ENCODE results near the gene PSMA5. TPM values are rescaled to one million over a fixed set of nuclear protein-coding genes. Genes with fewer than 3 reads are reported as not detected.
"Not testable (repeated sequence)": the region's sequence is repeated elsewhere in the genome, so short reads cannot be mapped to it uniquely, and the experiment has no call there.

The PSMA5 gene
- total RNA-seq, 2 experiments from 2014 or later, result 53.3 to 152 TPM

GRCh38 chr1:109457819-109458218, 31.6 kb upstream of the PSMA5 start:
- no peak overlapping the region for H3K27ac ChIP-seq (ENCODE audit: low read depth, low read length, poor library complexity, severe bottlenecking)
- peaks cover 28% of the 10 kb centered on the region for H3K9me3 ChIP-seq (ENCODE audit: low read length)
- POLR2A ChIA-PET, result no interaction called here
- no TSS peak for BruUV-seq (replicated peaks)
- TF ChIP-seq, protein P1, sequence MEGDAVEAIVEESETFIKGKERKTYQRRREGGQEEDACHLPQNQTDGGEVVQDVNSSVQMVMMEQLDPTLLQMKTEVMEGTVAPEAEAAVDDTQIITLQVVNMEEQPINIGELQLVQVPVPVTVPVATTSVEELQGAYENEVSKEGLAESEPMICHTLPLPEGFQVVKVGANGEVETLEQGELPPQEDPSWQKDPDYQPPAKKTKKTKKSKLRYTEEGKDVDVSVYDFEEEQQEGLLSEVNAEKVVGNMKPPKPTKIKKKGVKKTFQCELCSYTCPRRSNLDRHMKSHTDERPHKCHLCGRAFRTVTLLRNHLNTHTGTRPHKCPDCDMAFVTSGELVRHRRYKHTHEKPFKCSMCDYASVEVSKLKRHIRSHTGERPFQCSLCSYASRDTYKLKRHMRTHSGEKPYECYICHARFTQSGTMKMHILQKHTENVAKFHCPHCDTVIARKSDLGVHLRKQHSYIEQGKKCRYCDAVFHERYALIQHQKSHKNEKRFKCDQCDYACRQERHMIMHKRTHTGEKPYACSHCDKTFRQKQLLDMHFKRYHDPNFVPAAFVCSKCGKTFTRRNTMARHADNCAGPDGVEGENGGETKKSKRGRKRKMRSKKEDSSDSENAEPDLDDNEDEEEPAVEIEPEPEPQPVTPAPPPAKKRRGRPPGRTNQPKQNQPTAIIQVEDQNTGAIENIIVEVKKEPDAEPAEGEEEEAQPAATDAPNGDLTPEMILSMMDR (conservative IDR thresholded peaks at IDR 0.05; ENCODE audit: low read length), result no peak
- TF ChIP-seq EZH2phosphoT487 (IDR thresholded peaks at IDR 0.05; ENCODE audit: borderline replicate concordance, low read depth, low read length), result no peak
- no peaks in the 10 kb centered on the region for H3K79me2 ChIP-seq (ENCODE audit: insufficient read depth, low read depth, low read length)
- H3K4me2 ChIP-seq (ENCODE audit: low read length), result no peak overlapping the region
- intact Hi-C loops (cut with micrococcal nuclease; ENCODE audit: unreplicated experiment), result no loop called here
- H3K4me1 ChIP-seq (ENCODE audit: insufficient read depth, low read length, poor library complexity, severe bottlenecking), result no peaks in the 10 kb centered on the region
- DNase-seq (ENCODE audit: low spot score), result no peak
- no peaks in the 10 kb centered on the region for H4K20me1 ChIP-seq (ENCODE audit: insufficient read depth, low read length)
- H3K9me2 ChIP-seq (ENCODE audit: insufficient read depth, low read length), result no peaks in the 10 kb centered on the region
- H2AFZ ChIP-seq (ENCODE audit: low read length), result no peak overlapping the region
- no peak overlapping the region for H3K4me3 ChIP-seq (ENCODE audit: low read depth, low read length, poor library complexity, severe bottlenecking)
- CTCF ChIA-PET (ENCODE audit: unreplicated experiment), result no interaction called here
- no peaks in the 10 kb centered on the region for H3K36me3 ChIP-seq (ENCODE audit: insufficient read depth, low read length)

DNA sequence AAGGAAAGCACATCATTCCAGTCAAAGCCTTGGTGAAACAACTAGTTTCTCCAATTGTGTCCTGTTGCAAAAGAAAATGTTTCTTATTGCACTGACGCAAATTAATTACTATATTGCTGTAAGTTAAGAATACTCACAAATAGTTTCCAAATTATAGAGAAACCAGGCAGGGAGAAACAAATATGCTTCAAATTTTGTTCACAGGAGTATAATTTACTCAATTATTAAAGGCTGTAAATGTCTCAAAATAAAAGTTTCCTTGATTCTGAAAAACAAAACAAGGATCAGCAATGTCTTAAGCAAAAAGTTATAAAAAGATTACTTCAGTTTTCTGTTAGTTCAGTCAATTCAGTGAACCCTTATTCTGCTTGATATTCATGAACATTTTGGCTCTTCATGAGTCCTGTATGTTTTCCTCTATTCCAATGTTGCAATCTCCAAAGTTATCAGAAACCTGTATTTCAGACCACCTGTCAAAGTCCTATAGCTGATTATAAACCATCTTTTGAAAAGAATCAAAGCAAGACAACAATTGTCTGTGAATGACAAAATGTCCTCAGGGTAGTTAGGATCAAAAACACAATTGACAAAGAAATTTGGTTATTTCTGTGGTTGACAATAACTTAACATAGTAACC, 28.4 kb upstream of the PSMA5 start:
- POLR2A ChIA-PET, result no interaction called here
- no TSS peak for BruUV-seq (replicated peaks)

DNA sequence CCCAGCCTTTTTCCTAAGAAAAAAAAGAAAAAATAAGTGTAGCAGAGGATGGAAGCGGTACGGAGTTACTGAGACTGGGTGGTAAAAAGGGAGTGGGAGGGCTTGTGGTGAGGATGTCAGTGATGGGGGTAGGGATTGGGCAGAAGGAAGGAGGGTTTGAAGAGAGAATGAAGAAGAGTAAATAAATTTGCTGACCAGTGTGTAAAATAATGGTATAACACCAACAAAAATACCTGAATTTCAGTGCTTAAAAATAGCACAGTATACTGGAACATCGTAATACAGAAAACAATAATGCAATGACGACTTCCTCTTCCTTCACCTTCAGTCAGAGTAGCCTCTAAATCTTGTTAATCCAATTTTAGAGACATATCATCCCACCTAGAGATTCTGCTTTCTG, 21.3 kb upstream of the PSMA5 start:
- Histone ChIP-seq H3K4me3 (ENCODE audit: low read depth, low read length, poor library complexity, severe bottlenecking) (no peak overlapping the region), H3K79me2 (ENCODE audit: insufficient read depth, low read depth, low read length) (no peaks in the 10 kb centered on the region), H3K36me3 (ENCODE audit: insufficient read depth, low read length) (no peaks in the 10 kb centered on the region), H3K9me2 (ENCODE audit: insufficient read depth, low read length) (no peaks in the 10 kb centered on the region), H2AFZ (ENCODE audit: low read length) (no peak overlapping the region), H3K4me2 (ENCODE audit: low read length) (no peak overlapping the region), H3K9me3 (ENCODE audit: low read length) (0 out of 2 replicates have a peak, but pooled peaks cover 6% of the 10 kb centered on the region), H4K20me1 (ENCODE audit: insufficient read depth, low read length) (no peaks in the 10 kb centered on the region), H3K4me1 (ENCODE audit: insufficient read depth, low read length, poor library complexity, severe bottlenecking) (no peaks in the 10 kb centered on the region), H3K27ac (ENCODE audit: low read depth, low read length, poor library complexity, severe bottlenecking) (no peak overlapping the region)
- POLR2A ChIA-PET, result no interaction called here
- TF ChIP-seq EZH2phosphoT487 (IDR thresholded peaks at IDR 0.05; ENCODE audit: borderline replicate concordance, low read depth, low read length), result no peak
- TF ChIP-seq, protein P1 (conservative IDR thresholded peaks at IDR 0.05; ENCODE audit: low read length), result no peak
- no TSS peak for BruUV-seq (replicated peaks)
- CTCF ChIA-PET (ENCODE audit: unreplicated experiment), result no interaction called here
- intact Hi-C loops (cut with micrococcal nuclease; ENCODE audit: unreplicated experiment), result no loop called here
- DNase-seq (ENCODE audit: low spot score), result no peak

More for the DNA sequence above, 28.4 kb upstream of the PSMA5 start:
- no peak overlapping the region for H2AFZ ChIP-seq (ENCODE audit: low read length)
- H3K36me3 ChIP-seq (ENCODE audit: insufficient read depth, low read length), result no peaks in the 10 kb centered on the region
- H3K4me1 ChIP-seq (ENCODE audit: insufficient read depth, low read length, poor library complexity, severe bottlenecking), result no peaks in the 10 kb centered on the region
- H3K4me3 ChIP-seq (ENCODE audit: low read depth, low read length, poor library complexity, severe bottlenecking), result no peak overlapping the region
- no peak overlapping the region for H3K27ac ChIP-seq (ENCODE audit: low read depth, low read length, poor library complexity, severe bottlenecking)
- intact Hi-C loops (cut with micrococcal nuclease; ENCODE audit: unreplicated experiment), result no loop called here
- TF ChIP-seq, protein P1 (conservative IDR thresholded peaks at IDR 0.05; ENCODE audit: low read length), result no peak
- no peak for TF ChIP-seq EZH2phosphoT487 (IDR thresholded peaks at IDR 0.05; ENCODE audit: borderline replicate concordance, low read depth, low read length)
- CTCF ChIA-PET (ENCODE audit: unreplicated experiment), result no interaction called here
- no peak overlapping the region for H3K4me2 ChIP-seq (ENCODE audit: low read length)
- peak; percentile 19 for DNase-seq (ENCODE audit: low spot score)
- H3K9me2 ChIP-seq (ENCODE audit: insufficient read depth, low read length), result no peaks in the 10 kb centered on the region
- no peaks in the 10 kb centered on the region for H3K79me2 ChIP-seq (ENCODE audit: insufficient read depth, low read depth, low read length)
- H3K9me3 ChIP-seq (ENCODE audit: low read length), result peaks cover 28% of the 10 kb centered on the region
- no peaks in the 10 kb centered on the region for H4K20me1 ChIP-seq (ENCODE audit: insufficient read depth, low read length)

DNA sequence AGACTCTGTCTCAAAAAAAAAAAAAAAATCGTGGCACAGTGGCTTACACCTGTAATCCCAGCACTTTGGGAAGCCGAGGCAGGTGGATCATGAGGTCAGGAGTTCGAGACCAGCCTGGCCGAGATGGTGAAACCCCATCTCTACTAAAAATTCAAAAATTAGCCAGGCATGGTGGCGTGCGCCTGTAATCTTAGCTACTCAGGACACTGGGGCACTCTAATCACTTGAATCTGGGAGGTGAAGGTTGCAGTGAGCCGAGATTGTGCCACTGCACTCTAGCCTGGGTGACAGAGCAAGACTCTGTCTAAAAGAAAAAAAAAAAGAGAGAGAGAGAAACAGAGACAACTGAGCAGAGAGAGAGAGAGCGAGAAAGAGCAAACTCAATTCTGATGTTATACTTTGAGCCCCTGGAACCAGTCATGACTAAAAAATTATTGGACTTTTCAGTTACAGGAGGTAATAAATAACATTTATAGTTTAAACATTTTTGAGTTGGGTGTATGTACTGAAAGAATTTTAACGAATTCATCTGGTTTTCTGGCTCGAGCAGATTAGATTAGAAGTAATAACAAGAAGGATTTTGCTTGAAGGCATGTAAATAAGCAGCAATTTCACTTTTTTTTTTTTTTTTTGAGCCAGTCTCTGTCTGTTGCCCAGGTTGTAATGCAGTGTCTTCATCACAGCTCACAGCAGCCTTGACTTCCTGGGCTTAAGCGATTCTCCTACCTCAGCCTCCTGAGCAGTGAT, 19.9 kb upstream of the PSMA5 start:
- H3K9me2 ChIP-seq (ENCODE audit: insufficient read depth, low read length); H4K20me1 ChIP-seq (ENCODE audit: insufficient read depth, low read length); H3K9me3 ChIP-seq (ENCODE audit: low read length); H3K4me1 ChIP-seq (ENCODE audit: insufficient read depth, low read length, poor library complexity, severe bottlenecking); H3K79me2 ChIP-seq (ENCODE audit: insufficient read depth, low read depth, low read length); H3K27ac ChIP-seq (ENCODE audit: low read depth, low read length, poor library complexity, severe bottlenecking); intact Hi-C loops (cut with micrococcal nuclease; ENCODE audit: unreplicated experiment); DNase-seq (ENCODE audit: low spot score); H2AFZ ChIP-seq (ENCODE audit: low read length); BruUV-seq (replicated peaks); H3K4me2 ChIP-seq (ENCODE audit: low read length); H3K36me3 ChIP-seq (ENCODE audit: insufficient read depth, low read length); H3K4me3 ChIP-seq (ENCODE audit: low read depth, low read length, poor library complexity, severe bottlenecking); CTCF ChIA-PET (ENCODE audit: unreplicated experiment); POLR2A ChIA-PET: not testable (repeated sequence)

Data from OCI-LY7 (cell line).